IMR-90 (cell line): ENCODE data around the gene DCUN1D4. TPM values are rescaled to one million over a fixed set of nuclear protein-coding genes. Genes with fewer than 3 reads are reported as not detected.

ENCODE experiments used
- ATAC-seq: fragments of 200-7000 bp; cut with Tn5 transposase; 2 replicates; pipeline ENCODE4 v1.9.1; 2020; ENCODE audit warnings: low read depth, mild to moderate bottlenecking, moderate library complexity
- BruUV-seq: library from RNA; stranded (reverse); fragments of 400-500 nt; replicated peaks from 2 replicates; lab custom pipeline; 2021; lab: Mats Ljungman, UMichigan
- CTCF ChIA-PET: fragments of 300-600 bp; formaldehyde crosslinking; extraction: SDS; loops from one replicate; lab custom pipeline; 2021; ENCODE audit warnings: antibody characterized with exemption; lab: Yijun Ruan, JAX
- POLR2A ChIA-PET: fragments of 300-600 bp; sonication (Branson Sonifier 250); formaldehyde crosslinking; loops from one replicate; lab custom pipeline; 2022; ENCODE audit warnings: antibody characterized with exemption; ENCODE audit not compliant: unreplicated experiment; lab: Charles Lee
- DNase-seq: peaks from one replicate; pipeline ENCODE4 v3.0.0; 2013
- H2AFZ ChIP-seq: replicated peaks from 2 replicates; pipeline ENCODE3; 2013; ENCODE audit warnings: low read length, mild to moderate bottlenecking; ENCODE audit not compliant: poor library complexity
- H2AK5ac ChIP-seq: 2 replicates; pipeline ENCODE4 v1.6.1; 2013; ENCODE audit warnings: low read depth, low read length, inconsistent platforms
- H2AK9ac ChIP-seq: replicated peaks from 2 replicates; pipeline ENCODE3; 2013; ENCODE audit warnings: mild to moderate bottlenecking, low read depth, low read length, moderate library complexity; ENCODE audit not compliant: poor library complexity
- H2BK120ac ChIP-seq: 2 replicates; pipeline ENCODE4 v1.6.1; 2013; ENCODE audit warnings: low read depth, low read length, inconsistent platforms
- H2BK15ac ChIP-seq: 3 replicates; pipeline ENCODE4 v1.6.1; 2013; ENCODE audit warnings: low read depth, low read length, inconsistent platforms
- H2BK20ac ChIP-seq: 2 replicates; pipeline ENCODE4 v1.6.1; 2013; ENCODE audit warnings: low read depth, mild to moderate bottlenecking, inconsistent platforms, low read length, moderate library complexity
- H2BK5ac ChIP-seq: 2 replicates; pipeline ENCODE4 v1.6.1; 2013; ENCODE audit warnings: mild to moderate bottlenecking, low read depth, low read length, inconsistent platforms; ENCODE audit not compliant: poor library complexity, severe bottlenecking
- H3K14ac ChIP-seq: replicated peaks from 2 replicates; pipeline ENCODE4 v1.6.1; 2013; ENCODE audit warnings: low read depth, low read length, inconsistent platforms
- H3K18ac ChIP-seq: 2 replicates; pipeline ENCODE4 v1.6.1; 2013; ENCODE audit warnings: low read depth, low read length, control low read depth
- H3K23ac ChIP-seq: 2 replicates; pipeline ENCODE4 v1.6.1; 2013; ENCODE audit warnings: low read depth, low read length, inconsistent platforms
- H3K27ac ChIP-seq: 2 replicates; pipeline ENCODE4 v1.5.1; 2013; ENCODE audit warnings: mild to moderate bottlenecking, control low read depth, low read length; ENCODE audit not compliant: insufficient read depth
- H3K27me3 ChIP-seq: 2 replicates; pipeline ENCODE4 v1.6.1; 2013; ENCODE audit warnings: low read length; ENCODE audit not compliant: control insufficient read depth, insufficient read depth
- H3K36me3 ChIP-seq: 2 replicates; pipeline ENCODE4 v1.6.1; 2013; ENCODE audit warnings: low read length, mixed read lengths; ENCODE audit not compliant: control insufficient read depth, insufficient read depth
- H3K4ac ChIP-seq: 2 replicates; pipeline ENCODE4 v1.6.1; 2013; ENCODE audit warnings: low read depth, low read length, inconsistent platforms
- H3K4me1 ChIP-seq: 2 replicates; pipeline ENCODE4 v1.6.1; 2013; ENCODE audit warnings: low read length, mixed read lengths; ENCODE audit not compliant: control insufficient read depth, insufficient read depth
- H3K4me2 ChIP-seq: 2 replicates; pipeline ENCODE4 v1.6.1; 2013; ENCODE audit warnings: low read depth, mild to moderate bottlenecking, control low read depth, low read length, moderate library complexity
- H3K4me3 ChIP-seq: 2 replicates; pipeline ENCODE4 v1.5.1; 2013; ENCODE audit warnings: low read depth, mild to moderate bottlenecking, control low read depth, low read length, moderate library complexity; ENCODE audit not compliant: insufficient read depth
- H3K56ac ChIP-seq: 2 replicates; pipeline ENCODE4 v1.6.1; 2013; ENCODE audit warnings: low read length, inconsistent platforms; ENCODE audit not compliant: insufficient read depth; ENCODE audit errors: extremely low read depth
- H3K79me1 ChIP-seq, 2 experiments: 2 replicates each; pipeline ENCODE4 v1.6.1; 2013; ENCODE audit warnings: low read length in 2 of 2, inconsistent platforms in 1 of 2, low read depth in 1 of 2
- H3K9ac ChIP-seq: 2 replicates; pipeline ENCODE4 v1.6.1; 2013; ENCODE audit warnings: low read depth, low read length, control low read depth
- H3K9me1 ChIP-seq: 2 replicates; pipeline ENCODE4 v1.6.1; 2013; ENCODE audit warnings: low read length, inconsistent platforms; ENCODE audit not compliant: insufficient read depth
- H3K9me3 ChIP-seq: 2 replicates; pipeline ENCODE4 v1.6.1; 2013; ENCODE audit warnings: low read length; ENCODE audit not compliant: control insufficient read depth, insufficient read depth
- H4K20me1 ChIP-seq: 2 replicates; pipeline ENCODE4 v1.6.1; 2013; ENCODE audit warnings: low read length, inconsistent platforms; ENCODE audit not compliant: insufficient read depth
- H4K5ac ChIP-seq: 2 replicates; pipeline ENCODE4 v1.6.1; 2013; ENCODE audit warnings: mild to moderate bottlenecking, low read depth, low read length, control low read depth
- H4K8ac ChIP-seq, 2 experiments: 2 replicates each; pipeline ENCODE4 v1.6.1; 2013; ENCODE audit warnings: low read depth in 2 of 2, low read length in 2 of 2, control low read depth in 1 of 2, inconsistent platforms in 1 of 2
- H4K91ac ChIP-seq: 2 replicates; pipeline ENCODE4 v1.6.1; 2013; ENCODE audit warnings: low read depth, low read length, inconsistent platforms; ENCODE audit not compliant: insufficient read depth
- BHLHE40 ChIP-seq: fragments of 150-350 bp; IDR thresholded peaks from 2 replicates; pipeline ENCODE4 v1.6.1; 2016; ENCODE audit warnings: mild to moderate bottlenecking, low read depth, low read length
- CEBPB ChIP-seq: IDR thresholded peaks from 2 replicates; pipeline ENCODE4 v1.6.1; 2012; ENCODE audit warnings: low read depth, low read length, improper control_type of control experiment
- CHD1 ChIP-seq: IDR thresholded peaks from 2 replicates; pipeline ENCODE4 v1.6.1; 2012; ENCODE audit warnings: low read depth, low read length, improper control_type of control experiment
- FOS ChIP-seq: fragments of 150-350 bp; IDR thresholded peaks from 2 replicates; pipeline ENCODE4 v1.6.1; 2016; ENCODE audit warnings: low read depth, low read length
- POLR2A ChIP-seq: IDR thresholded peaks from 2 replicates; pipeline ENCODE4 v1.6.1; 2012; ENCODE audit warnings: mild to moderate bottlenecking, low read depth, low read length
- RFX5 ChIP-seq: IDR thresholded peaks from 2 replicates; pipeline ENCODE4 v1.8.0; 2012; ENCODE audit warnings: low read depth, mild to moderate bottlenecking, low read length, moderate library complexity
- WGBS, 2 experiments: methylation state at CpG; one replicate each; pipeline versions ENCODE4 v1.1.5 to v1.1.7; 2013; ENCODE audit warnings: missing lambda C conversion rate in 2 of 2; ENCODE audit not compliant: insufficient read length in 1 of 2; ENCODE audit errors: extremely low coverage in 2 of 2; 5-methylcytosine and 5-hydroxymethylcytosine counted together
- dilution Hi-C: fragments of 300-500 bp; cut with HindIII; formaldehyde crosslinking; loops from one replicate; pipeline ENCODE4 v1.14.3; 2018; ENCODE audit warnings: low sequenced_read_pairs; ENCODE audit not compliant: unreplicated experiment
- in situ Hi-C: fragments of 300-500 bp; cut with MboI; formaldehyde crosslinking; loops from 3 replicates; pipeline ENCODE4 v1.14.3; 2019; ENCODE audit warnings: low sequenced_read_pairs, inconsistent platforms, mixed read lengths
- intact Hi-C: fragments of 100-400 bp; cut with micrococcal nuclease; formaldehyde crosslinking; loops from 2 replicates; pipeline ENCODE4 v1.10.0; 2022
- polyA plus RNA-seq, 3 experiments: library from polyadenylated mRNA; depleted of rRNA; stranded (reverse); fragments of >200 nt; gene quantifications; 2 replicates each; pipeline ENCODE4 v1.2.3, GENCODE V29; 2012; ENCODE audit warnings: low replicate concordance in 1 of 3
- total RNA-seq: library from RNA; depleted of rRNA; stranded (reverse); fragments of >200 nt; gene quantifications from 2 replicates; pipeline ENCODE4 v1.2.3, GENCODE V29; 2012
- TF ChIP-seq, protein P1 (sequence below): fragments of 150-350 bp; IDR thresholded peaks from 2 replicates; pipeline ENCODE4 v1.6.1; 2016; ENCODE audit warnings: low read depth, mild to moderate bottlenecking, low read length, moderate library complexity, borderline replicate concordance
- TF ChIP-seq, protein P2 (sequence below): conservative IDR thresholded peaks from 2 replicates; pipeline ENCODE4 v1.5.1; 2012; ENCODE audit warnings: mild to moderate bottlenecking, low read depth, low read length, improper control_type of control experiment

Gene DCUN1D4
- total and polyA plus RNA-seq, 2 of the 4 experiments (the other 2 are of a cell fraction) = 31.0 to 44.3 TPM

DNA sequence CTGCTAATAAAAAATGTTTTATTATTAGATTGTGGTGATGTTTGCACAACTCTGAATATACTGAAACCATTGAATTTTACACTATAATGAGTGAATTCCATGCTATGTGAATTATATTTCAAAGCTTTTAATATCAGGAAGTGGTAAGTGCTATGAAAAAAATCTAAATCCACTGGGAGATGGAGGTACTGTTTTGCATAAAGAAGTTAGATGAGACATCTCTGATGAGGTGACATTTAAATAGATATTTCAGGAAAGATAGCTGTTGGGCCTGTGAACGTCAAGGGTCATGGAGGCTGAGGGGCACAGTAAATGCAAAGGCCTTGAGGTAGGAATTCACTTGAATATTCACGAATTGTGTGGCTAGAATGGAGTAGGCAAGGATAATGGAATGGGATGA is 12.3 kb downstream of the DCUN1D4 start:
- H3K9me1 ChIP-seq = peaks cover 6% of the 10 kb centered on the region
- H3K27me3 ChIP-seq = no peaks in the 10 kb centered on the region
- no peak overlapping the region for H3K14ac ChIP-seq
- ChIA-PET CTCF (interaction anchor here (0.6 kb wide), 1 partner anchor 13 kb away, joined by 3 read pairs; no protein-coding TSS in a partner anchor), POLR2A (no interaction called here)
- H4K8ac ChIP-seq = no peak overlapping the region
- TF ChIP-seq, protein P1, sequence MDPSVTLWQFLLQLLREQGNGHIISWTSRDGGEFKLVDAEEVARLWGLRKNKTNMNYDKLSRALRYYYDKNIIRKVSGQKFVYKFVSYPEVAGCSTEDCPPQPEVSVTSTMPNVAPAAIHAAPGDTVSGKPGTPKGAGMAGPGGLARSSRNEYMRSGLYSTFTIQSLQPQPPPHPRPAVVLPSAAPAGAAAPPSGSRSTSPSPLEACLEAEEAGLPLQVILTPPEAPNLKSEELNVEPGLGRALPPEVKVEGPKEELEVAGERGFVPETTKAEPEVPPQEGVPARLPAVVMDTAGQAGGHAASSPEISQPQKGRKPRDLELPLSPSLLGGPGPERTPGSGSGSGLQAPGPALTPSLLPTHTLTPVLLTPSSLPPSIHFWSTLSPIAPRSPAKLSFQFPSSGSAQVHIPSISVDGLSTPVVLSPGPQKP = no peak
- TF ChIP-seq FOS (no peak), RFX5 (no peak), POLR2A (no peak), CHD1 (no peak), CEBPB (no peak), BHLHE40 (no peak)
- TF ChIP-seq, protein P2, sequence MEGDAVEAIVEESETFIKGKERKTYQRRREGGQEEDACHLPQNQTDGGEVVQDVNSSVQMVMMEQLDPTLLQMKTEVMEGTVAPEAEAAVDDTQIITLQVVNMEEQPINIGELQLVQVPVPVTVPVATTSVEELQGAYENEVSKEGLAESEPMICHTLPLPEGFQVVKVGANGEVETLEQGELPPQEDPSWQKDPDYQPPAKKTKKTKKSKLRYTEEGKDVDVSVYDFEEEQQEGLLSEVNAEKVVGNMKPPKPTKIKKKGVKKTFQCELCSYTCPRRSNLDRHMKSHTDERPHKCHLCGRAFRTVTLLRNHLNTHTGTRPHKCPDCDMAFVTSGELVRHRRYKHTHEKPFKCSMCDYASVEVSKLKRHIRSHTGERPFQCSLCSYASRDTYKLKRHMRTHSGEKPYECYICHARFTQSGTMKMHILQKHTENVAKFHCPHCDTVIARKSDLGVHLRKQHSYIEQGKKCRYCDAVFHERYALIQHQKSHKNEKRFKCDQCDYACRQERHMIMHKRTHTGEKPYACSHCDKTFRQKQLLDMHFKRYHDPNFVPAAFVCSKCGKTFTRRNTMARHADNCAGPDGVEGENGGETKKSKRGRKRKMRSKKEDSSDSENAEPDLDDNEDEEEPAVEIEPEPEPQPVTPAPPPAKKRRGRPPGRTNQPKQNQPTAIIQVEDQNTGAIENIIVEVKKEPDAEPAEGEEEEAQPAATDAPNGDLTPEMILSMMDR = no peak
- 100% methylated on average over 1 of the region's 2 CpGs; no CpG with 5 or more reads in 1 of the 2 experiments for WGBS, 2 experiments
- no peak overlapping the region for H2BK120ac ChIP-seq
- no peak overlapping the region for H2AK5ac ChIP-seq
- no peak for ATAC-seq
- in situ Hi-C loops (no loop called here), dilution Hi-C loops (no loop called here), intact Hi-C loops (no loop called here)
- H3K4ac ChIP-seq = no peak overlapping the region
- H2BK20ac ChIP-seq = no peak overlapping the region
- no peak overlapping the region for H3K4me2 ChIP-seq
- no peak overlapping the region for H3K9ac ChIP-seq
- peaks cover 30 to 76% of the 10 kb centered on the region in 2 experiments for H3K79me1 ChIP-seq
- no peak overlapping the region for H3K56ac ChIP-seq
- H3K23ac ChIP-seq = no peak overlapping the region
- no peaks in the 10 kb centered on the region for H3K9me3 ChIP-seq
- H4K91ac ChIP-seq = no peak overlapping the region
- no peak overlapping the region for H2BK15ac ChIP-seq
- BruUV-seq = no TSS peak
- no peak overlapping the region for H3K4me3 ChIP-seq
- no peak overlapping the region for H3K27ac ChIP-seq
- H2AFZ ChIP-seq = no peak overlapping the region
- peaks cover 13% of the 10 kb centered on the region for H3K4me1 ChIP-seq
- H4K5ac ChIP-seq = no peak overlapping the region
- no peak overlapping the region for H2AK9ac ChIP-seq
- H2BK5ac ChIP-seq = no peak overlapping the region
- no peak overlapping the region for H3K18ac ChIP-seq
- H4K20me1 ChIP-seq = peaks cover 20% of the 10 kb centered on the region; the same call in 1 of the 2 replicates
- H3K36me3 ChIP-seq = peaks cover under 1% of the 10 kb centered on the region; the same call in 1 of the 2 replicates
- no peak for DNase-seq
